Sigmoid colon (tissue), 7 donors: ENCODE measurements around the gene FBLN2. TPM values are rescaled to one million over a fixed set of nuclear protein-coding genes. Genes with fewer than 3 reads are reported as not detected.

Experiments used
- DNase-seq: peaks from one replicate; pipeline ENCODE4 v3.0.0-alpha.2; 2019
- H3K27ac ChIP-seq, 4 donors: fragments of 200-600 bp; sonication (generic); one replicate each; pipeline ENCODE4 v1.5.1; 2016 to 2019; ENCODE audit warnings: mild to moderate bottlenecking in 1 of 4
- H3K27me3 ChIP-seq, 3 donors: fragments of 200-600 bp; sonication (generic); one replicate each; pipeline ENCODE4 v1.5.1; 2019; ENCODE audit warnings: mild to moderate bottlenecking in 1 of 3
- H3K36me3 ChIP-seq, 4 donors: fragments of 200-600 bp; sonication (generic); one replicate each; pipeline ENCODE4 v1.5.1; 2016 to 2019
- H3K4me1 ChIP-seq, 4 donors: fragments of 200-600 bp; sonication (generic); one replicate each; pipeline ENCODE4 v1.5.1; 2017 to 2019
- H3K4me3 ChIP-seq, 4 donors: fragments of 200-600 bp; sonication (generic); one replicate each; pipeline ENCODE4 v1.5.1; 2017 to 2019; ENCODE audit warnings: mild to moderate bottlenecking in 2 of 4, moderate library complexity in 1 of 4
- H3K9me3 ChIP-seq, 4 donors: fragments of 200-600 bp in 3 of 4; sonication (generic) in 3 of 4; one replicate each; pipeline versions ENCODE4 v1.5.1 to v1.6.1; 2013 to 2019
- EP300 ChIP-seq, 4 donors: sonication (generic); formaldehyde crosslinking; IDR thresholded peaks; one replicate each; pipeline ENCODE4 v1.6.1; 2017; ENCODE audit warnings: antibody characterized with exemption in 4 of 4
- POLR2A ChIP-seq, 2 donors: fragments of 450-650 bp; IDR thresholded peaks; one replicate each; pipeline ENCODE4 v1.6.1; 2016; ENCODE audit warnings: antibody characterized with exemption in 2 of 2, mild to moderate bottlenecking in 2 of 2, moderate library complexity in 2 of 2
- POLR2AphosphoS5 ChIP-seq, 4 donors: sonication (generic); formaldehyde crosslinking; IDR thresholded peaks; one replicate each; pipeline ENCODE4 v1.6.1; 2017; ENCODE audit warnings: antibody characterized with exemption in 4 of 4
- WGBS, 2 donors: extraction: QIAGEN DNeasy Blood & Tissue Kit; methylation state at CpG; one replicate each; pipeline ENCODE4 v1.1.7; 2013; 5-methylcytosine and 5-hydroxymethylcytosine counted together
- intact Hi-C: fragments of 100-400 bp; cut with DNase I; formaldehyde crosslinking; loops from one replicate; pipeline ENCODE4 v1.15.1; 2023
- polyA plus RNA-seq, 3 donors: library from polyadenylated mRNA; stranded (reverse); fragments of 200-250 nt; gene quantifications; one replicate each; pipeline ENCODE4 v1.2.3, GENCODE V29; 2013
- total RNA-seq, 4 donors: library from RNA; depleted of rRNA; stranded (reverse); fragments of >200 nt; gene quantifications; one replicate each; pipeline ENCODE4 v1.1.0, GENCODE V29; 2016
- TF ChIP-seq, protein P1 (sequence below), 4 experiments: fragments of 450-650 bp in 3 of 4; fragments of 200-600 bp in 1 of 4; IDR thresholded peaks; one replicate each; pipeline ENCODE4 v1.5.1; 2016 to 2019; ENCODE audit warnings: antibody characterized with exemption in 4 of 4, mild to moderate bottlenecking in 3 of 4, moderate library complexity in 2 of 4
- donor health status: healthy with polysubstance abuse.
- donor health status: Bipolar disorder and iron deficiency.
- donor health status: healthy.

FBLN2 gene
- total and polyA plus RNA-seq, 7 donors, result 1.2 to 134 (median 18.7) TPM

DNA sequence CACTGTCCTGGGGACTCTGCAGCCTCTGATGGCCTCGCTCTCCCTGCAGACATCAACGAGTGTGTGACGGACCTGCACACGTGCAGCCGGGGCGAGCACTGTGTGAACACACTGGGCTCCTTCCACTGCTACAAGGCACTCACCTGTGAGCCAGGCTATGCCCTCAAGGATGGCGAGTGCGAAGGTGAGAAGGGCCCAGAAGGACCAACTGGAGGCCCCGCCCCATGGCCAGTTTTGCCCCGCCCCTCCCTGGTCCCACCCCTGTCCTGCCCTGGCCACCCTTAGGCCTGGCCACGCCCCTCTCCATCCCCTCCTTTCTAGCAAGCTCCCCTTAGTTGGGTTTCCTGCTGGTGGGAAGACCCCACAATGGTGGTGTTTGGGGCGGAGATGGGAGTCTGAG is 77.5 kb downstream of the FBLN2 start:
- TF ChIP-seq POLR2A (IDR thresholded peaks at IDR 0.05), result no peak
- TF ChIP-seq, protein P1, sequence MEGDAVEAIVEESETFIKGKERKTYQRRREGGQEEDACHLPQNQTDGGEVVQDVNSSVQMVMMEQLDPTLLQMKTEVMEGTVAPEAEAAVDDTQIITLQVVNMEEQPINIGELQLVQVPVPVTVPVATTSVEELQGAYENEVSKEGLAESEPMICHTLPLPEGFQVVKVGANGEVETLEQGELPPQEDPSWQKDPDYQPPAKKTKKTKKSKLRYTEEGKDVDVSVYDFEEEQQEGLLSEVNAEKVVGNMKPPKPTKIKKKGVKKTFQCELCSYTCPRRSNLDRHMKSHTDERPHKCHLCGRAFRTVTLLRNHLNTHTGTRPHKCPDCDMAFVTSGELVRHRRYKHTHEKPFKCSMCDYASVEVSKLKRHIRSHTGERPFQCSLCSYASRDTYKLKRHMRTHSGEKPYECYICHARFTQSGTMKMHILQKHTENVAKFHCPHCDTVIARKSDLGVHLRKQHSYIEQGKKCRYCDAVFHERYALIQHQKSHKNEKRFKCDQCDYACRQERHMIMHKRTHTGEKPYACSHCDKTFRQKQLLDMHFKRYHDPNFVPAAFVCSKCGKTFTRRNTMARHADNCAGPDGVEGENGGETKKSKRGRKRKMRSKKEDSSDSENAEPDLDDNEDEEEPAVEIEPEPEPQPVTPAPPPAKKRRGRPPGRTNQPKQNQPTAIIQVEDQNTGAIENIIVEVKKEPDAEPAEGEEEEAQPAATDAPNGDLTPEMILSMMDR (IDR thresholded peaks at IDR 0.05), result no peak
- TF ChIP-seq POLR2AphosphoS5 (IDR thresholded peaks at IDR 0.05), result no peak
- TF ChIP-seq EP300 (IDR thresholded peaks at IDR 0.05), result no peak
- no peaks in the 10 kb centered on the region for H3K27me3 ChIP-seq
- intact Hi-C loops, result no loop called here
- H3K4me3 ChIP-seq, result no peak overlapping the region
- no peaks in the 10 kb centered on the region for H3K36me3 ChIP-seq
- WGBS, 2 donors, result 92 to 93% methylated on average over 12 of the region's 12 CpGs
- H3K9me3 ChIP-seq, result no peaks in the 10 kb centered on the region
- H3K4me1 ChIP-seq, result no peaks in the 10 kb centered on the region
- no peak for DNase-seq
- no peak overlapping the region for H3K27ac ChIP-seq

DNA sequence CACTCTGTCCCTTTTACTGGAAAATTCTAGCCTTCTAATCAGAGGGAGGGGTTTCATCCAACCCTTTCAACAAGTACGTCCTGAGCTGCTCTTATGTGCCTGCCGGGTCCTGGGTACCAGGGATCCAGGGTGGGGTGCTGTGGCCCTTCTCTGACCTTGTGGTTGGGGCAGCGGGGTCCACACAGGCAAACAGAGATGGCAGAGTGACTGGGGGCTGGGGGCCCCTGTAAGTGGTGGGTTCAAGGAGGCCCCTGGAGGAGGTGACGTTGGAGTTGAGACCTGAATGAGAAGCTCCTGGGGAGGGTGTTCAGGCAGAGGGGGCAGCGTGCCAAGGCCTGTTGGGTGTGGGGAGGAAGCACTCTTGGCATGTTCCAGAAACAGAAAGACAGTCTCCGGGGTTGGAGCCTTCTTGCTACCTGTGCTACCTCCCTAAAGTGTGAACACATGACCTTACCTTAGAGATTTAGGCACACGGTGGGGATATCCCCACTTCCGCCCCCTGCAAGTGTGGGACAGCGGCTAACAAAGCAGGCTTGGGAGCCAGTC is 78.1 kb downstream of the FBLN2 start:
- Histone ChIP-seq H3K4me1 (no peaks in the 10 kb centered on the region), H3K27me3 (no peaks in the 10 kb centered on the region), H3K9me3 (no peaks in the 10 kb centered on the region), H3K27ac (no peak overlapping the region), H3K4me3 (no peak overlapping the region), H3K36me3 (no peaks in the 10 kb centered on the region)
- TF ChIP-seq POLR2AphosphoS5 (IDR thresholded peaks at IDR 0.05), result no peak
- TF ChIP-seq, protein P1 (IDR thresholded peaks at IDR 0.05), result no peak
- no peak for TF ChIP-seq EP300 (IDR thresholded peaks at IDR 0.05)
- no peak for TF ChIP-seq POLR2A (IDR thresholded peaks at IDR 0.05)
- DNase-seq, result no peak
- WGBS, 2 donors, result 71 to 79% methylated on average over 9 of the region's 9 CpGs
- intact Hi-C loops, result no loop called here

DNA sequence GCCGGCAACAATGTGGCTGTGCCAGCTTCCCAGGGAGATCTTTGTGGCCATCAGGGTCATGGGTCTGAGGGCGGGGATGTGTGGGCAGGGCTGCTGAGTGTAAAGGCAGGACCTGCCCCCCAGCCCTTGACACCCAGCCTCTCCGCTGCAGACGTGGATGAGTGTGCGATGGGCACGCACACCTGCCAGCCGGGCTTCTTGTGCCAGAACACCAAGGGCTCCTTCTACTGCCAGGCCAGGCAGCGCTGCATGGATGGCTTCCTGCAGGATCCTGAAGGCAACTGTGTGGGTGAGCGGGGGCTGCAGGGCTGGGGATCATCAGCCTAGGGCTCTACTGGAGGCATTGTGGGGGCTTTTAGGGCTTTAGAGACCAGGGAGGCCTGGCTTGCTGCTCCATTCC is 78.8 kb downstream of the FBLN2 start:
- intact Hi-C loops, result no loop called here
- Histone ChIP-seq H3K27me3 (no peaks in the 10 kb centered on the region), H3K36me3 (no peaks in the 10 kb centered on the region), H3K9me3 (no peaks in the 10 kb centered on the region), H3K4me3 (no peak overlapping the region), H3K27ac (no peak overlapping the region), H3K4me1 (no peaks in the 10 kb centered on the region)
- TF ChIP-seq, protein P1 (IDR thresholded peaks at IDR 0.05), result no peak
- WGBS, 2 donors, result 66 to 90% methylated on average over 9 of the region's 9 CpGs
- DNase-seq, result no peak

DNA sequence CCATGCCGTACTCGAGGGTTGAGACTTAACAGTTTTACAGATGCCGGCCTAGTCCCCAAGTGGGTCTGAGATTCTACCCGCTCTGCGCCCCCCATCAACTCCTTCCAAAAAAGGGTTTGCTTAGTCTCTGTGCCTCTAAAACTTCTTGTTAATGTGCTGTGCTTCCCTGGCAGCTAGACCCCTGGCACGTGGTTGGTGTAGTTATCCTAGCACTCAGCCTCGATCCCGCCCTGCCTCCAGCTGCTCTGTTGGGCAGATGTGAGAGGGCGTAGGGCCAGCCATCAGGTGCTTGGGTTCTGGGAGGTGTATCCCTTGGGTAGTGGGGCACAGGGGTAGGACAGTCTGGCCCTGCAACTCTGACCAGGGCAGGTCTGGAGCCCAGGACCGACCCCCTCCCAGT is 79.5 kb downstream of the FBLN2 start:
- Histone ChIP-seq H3K27ac (no peak overlapping the region), H3K4me1 (no peaks in the 10 kb centered on the region), H3K27me3 (no peaks in the 10 kb centered on the region), H3K36me3 (no peaks in the 10 kb centered on the region), H3K9me3 (no peaks in the 10 kb centered on the region), H3K4me3 (no peak overlapping the region)
- 90 to 93% methylated on average over 10 of the region's 10 CpGs for WGBS, 2 donors
- TF ChIP-seq POLR2AphosphoS5 (IDR thresholded peaks at IDR 0.05), result no peak
- no peak for TF ChIP-seq POLR2A (IDR thresholded peaks at IDR 0.05)
- TF ChIP-seq, protein P1 (IDR thresholded peaks at IDR 0.05), result no peak
- TF ChIP-seq EP300 (IDR thresholded peaks at IDR 0.05), result no peak
- DNase-seq, result no peak
- intact Hi-C loops, result no loop called here

DNA sequence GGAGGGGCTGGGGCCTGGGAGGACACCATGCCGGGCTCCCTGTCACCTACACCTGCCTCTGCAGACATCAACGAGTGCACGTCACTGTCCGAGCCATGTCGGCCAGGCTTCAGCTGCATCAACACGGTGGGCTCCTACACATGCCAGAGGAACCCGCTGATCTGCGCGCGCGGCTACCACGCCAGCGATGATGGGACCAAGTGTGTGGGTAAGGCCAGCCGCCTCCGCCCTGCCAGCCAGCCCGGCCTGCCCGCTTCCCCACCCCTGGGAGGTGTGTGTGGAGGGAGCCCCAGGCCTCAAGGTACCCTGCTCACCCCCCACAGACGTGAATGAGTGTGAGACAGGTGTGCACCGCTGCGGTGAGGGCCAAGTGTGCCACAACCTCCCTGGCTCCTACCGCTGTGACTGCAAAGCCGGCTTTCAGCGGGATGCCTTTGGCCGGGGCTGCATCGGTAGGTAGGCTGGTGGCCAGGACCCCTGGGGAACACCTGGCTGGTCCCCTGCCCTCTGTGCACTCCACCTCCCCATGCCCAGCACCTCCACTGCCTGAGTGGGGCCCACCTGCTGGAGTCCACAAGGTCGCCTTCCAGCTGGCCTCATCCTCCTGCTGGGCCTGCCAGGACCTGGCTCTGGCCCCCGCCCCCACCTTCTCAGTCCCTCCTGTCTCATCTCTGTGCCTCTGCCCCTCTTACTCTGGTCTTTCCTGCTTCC is 80.1 kb downstream of the FBLN2 start:
- Histone ChIP-seq H3K4me1 (no peaks in the 10 kb centered on the region), H3K4me3 (no peak overlapping the region), H3K27ac (no peak overlapping the region), H3K36me3 (no peaks in the 10 kb centered on the region), H3K9me3 (no peaks in the 10 kb centered on the region), H3K27me3 (no peaks in the 10 kb centered on the region)
- intact Hi-C loops, result no loop called here
- 92 to 96% methylated on average over 27 of the region's 27 CpGs for WGBS, 2 donors
- TF ChIP-seq EP300 (IDR thresholded peaks at IDR 0.05), result no peak
- TF ChIP-seq POLR2AphosphoS5 (IDR thresholded peaks at IDR 0.05), result no peak
- DNase-seq, result no peak
